Measurements from ENCODE around the gene OR10G6. TPM values are rescaled to one million over a fixed set of nuclear protein-coding genes. Genes with fewer than 3 reads are reported as not detected.

The OR10G6 gene
- total and polyA plus RNA-seq, 2 of the 8 experiments (the other 6 are each of a cell fraction or from before 2014, with no cell fraction given), result not detected

DNA sequence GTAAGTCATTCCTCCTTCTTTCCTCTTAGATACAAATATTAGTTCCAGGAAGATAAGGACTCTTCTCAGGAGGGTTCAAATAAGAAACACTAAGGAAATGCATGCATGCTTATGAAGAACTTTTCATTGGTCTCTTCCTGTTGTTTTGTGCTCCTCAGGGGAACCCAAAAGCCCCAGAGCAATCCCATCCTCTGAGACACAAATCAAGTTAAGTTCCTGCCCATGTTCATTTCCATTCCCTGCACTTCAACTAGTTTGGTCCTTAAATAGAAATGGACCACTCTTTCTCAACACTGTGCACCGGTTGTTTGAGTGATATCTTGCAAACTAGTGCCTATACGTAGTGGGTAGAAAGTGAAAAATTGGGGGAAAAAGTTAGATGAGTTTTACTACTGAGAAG lies 17.7 kb upstream of the OR10G6 start, which contains the start of gene OR10G4:
Gene OR10G4, plus strand, starts transcription at position 301 of the 400 bp plus-strand sequence. CDS start 2,578 bp downstream, outside the sequence.
- POLR2A ChIA-PET (ENCODE audit: partially characterized antibody), result no interaction called here
- no peak for DNase-seq (ENCODE audit: low read depth in 1 of 2, low spot score in 2 of 2)
- Histone ChIP-seq H3K14ac (ENCODE audit: insufficient read length) (no peak within 1 kb of the TSS), H4K5ac (ENCODE audit: insufficient read length, low read depth, low read length) (no peak within 1 kb of the TSS), H3K23ac (ENCODE audit: insufficient read length) (no peak within 1 kb of the TSS), H3K18ac (ENCODE audit: extremely low read depth, low read length) (no peak within 1 kb of the TSS), H4K8ac (ENCODE audit: extremely low read depth, insufficient read depth, low read length) (no peak within 1 kb of the TSS), H3K4me1 (replicated peaks in 1 of 4; ENCODE audit: control insufficient read depth in 3 of 4, insufficient read depth in 4 of 4, low read length in 3 of 4) (no peaks in the 10 kb centered on the region), H3K9me3 (ENCODE audit: insufficient read depth in 2 of 2, low read depth in 1 of 2, low read length in 1 of 2) (no peaks in the 10 kb centered on the region), H2AK5ac (ENCODE audit: low read depth, low read length) (no peak within 1 kb of the TSS), H3K79me1 (ENCODE audit: low read depth, low read length) (no peaks in the 10 kb centered on the region), H3K56ac (replicated peaks; ENCODE audit: insufficient read length, low read depth, low read length) (no peak within 1 kb of the TSS), H3K36me3 (ENCODE audit: control insufficient read depth in 2 of 4, insufficient read depth in 4 of 4, low read length in 3 of 4) (no peaks in the 10 kb centered on the region), H2BK5ac (ENCODE audit: low read depth, low read length) (no peak within 1 kb of the TSS), H3K27me3 (replicated peaks in 1 of 4; ENCODE audit: control insufficient read depth in 3 of 4, extremely low read depth in 1 of 4, insufficient read depth in 3 of 4, low read length in 3 of 4) (no peaks in the 10 kb centered on the region), H3K79me2 (ENCODE audit: control insufficient read depth in 1 of 2, insufficient read depth in 2 of 2, low read length in 2 of 2) (no peaks in the 10 kb centered on the region), H3K9ac (replicated peaks in 1 of 4; ENCODE audit: extremely low read depth in 1 of 4, low read depth in 3 of 4, low read length in 3 of 4) (no peak within 1 kb of the TSS), H3K4ac (replicated peaks; ENCODE audit: insufficient read length, low read depth, low read length) (no peak within 1 kb of the TSS), H2BK120ac (replicated peaks; ENCODE audit: low read depth, low read length) (no peak within 1 kb of the TSS), H3K23me2 (ENCODE audit: low read depth, low read length) (no peaks in the 10 kb centered on the region), H3K27ac (ENCODE audit: low read depth, low read length) (no peak within 1 kb of the TSS), H3K4me2 (ENCODE audit: insufficient read depth in 1 of 2, low read depth in 2 of 2, low read length in 2 of 2) (no peak within 1 kb of the TSS), H4K20me1 (replicated peaks in 1 of 2; ENCODE audit: control insufficient read depth in 1 of 2, insufficient read depth in 2 of 2, low read length in 2 of 2) (no peaks in the 10 kb centered on the region), H3K4me3 (ENCODE audit: extremely low read depth in 1 of 4, insufficient read depth in 2 of 4, low read depth in 3 of 4, low read length in 4 of 4) (no peak within 1 kb of the TSS), H2BK15ac (ENCODE audit: low read length) (no peak within 1 kb of the TSS), H2BK12ac (ENCODE audit: low read depth, low read length) (no peak within 1 kb of the TSS), H2BK20ac (ENCODE audit: low read length) (no peak within 1 kb of the TSS), H4K91ac (replicated peaks; ENCODE audit: insufficient read length, low read length) (no peak within 1 kb of the TSS), H2AFZ (ENCODE audit: low read length) (peak within 1 kb of the TSS; percentile 61; the same call in 1 of the 2 replicates)
- CTCF ChIA-PET (ENCODE audit: partially characterized antibody), result no interaction called here
- no peak for FAIRE-seq
- WGBS, 2 experiments (ENCODE audit: extremely low coverage in 1 of 2, insufficient coverage in 1 of 2, insufficient read length in 1 of 2, insufficient replicate concordance in 2 of 2, low coverage in 1 of 2, low lambda C conversion rate in 2 of 2, missing lambda C conversion rate in 1 of 2), result 90% methylated on average over 2 of the region's 2 CpGs; no CpG with 5 or more reads in 1 of the 2 experiments
- TF ChIP-seq, protein P1, sequence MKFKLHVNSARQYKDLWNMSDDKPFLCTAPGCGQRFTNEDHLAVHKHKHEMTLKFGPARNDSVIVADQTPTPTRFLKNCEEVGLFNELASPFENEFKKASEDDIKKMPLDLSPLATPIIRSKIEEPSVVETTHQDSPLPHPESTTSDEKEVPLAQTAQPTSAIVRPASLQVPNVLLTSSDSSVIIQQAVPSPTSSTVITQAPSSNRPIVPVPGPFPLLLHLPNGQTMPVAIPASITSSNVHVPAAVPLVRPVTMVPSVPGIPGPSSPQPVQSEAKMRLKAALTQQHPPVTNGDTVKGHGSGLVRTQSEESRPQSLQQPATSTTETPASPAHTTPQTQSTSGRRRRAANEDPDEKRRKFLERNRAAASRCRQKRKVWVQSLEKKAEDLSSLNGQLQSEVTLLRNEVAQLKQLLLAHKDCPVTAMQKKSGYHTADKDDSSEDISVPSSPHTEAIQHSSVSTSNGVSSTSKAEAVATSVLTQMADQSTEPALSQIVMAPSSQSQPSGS (IDR thresholded peaks at IDR 0.05; ENCODE audit: low read length), result no peak
- TF ChIP-seq TBP (IDR thresholded peaks at IDR 0.05; ENCODE audit: low read depth, low read length) (no peak), SIN3A (conservative IDR thresholded peaks at IDR 0.05 in 1 of 2, IDR thresholded peaks at IDR 0.05 in 1 of 2; ENCODE audit: low read depth in 1 of 2, low read length in 2 of 2) (no peak), CBX8 (IDR thresholded peaks at IDR 0.05; ENCODE audit: borderline replicate concordance, low read depth, low read length) (no peak), HDAC2 (IDR thresholded peaks at IDR 0.05; ENCODE audit: borderline replicate concordance in 1 of 2, low read depth in 2 of 2, low read length in 2 of 2) (no peak), CTBP2 (IDR thresholded peaks at IDR 0.05; ENCODE audit: borderline replicate concordance, insufficient read depth, insufficient read length, low read length) (no peak), GTF2F1 (IDR thresholded peaks at IDR 0.05; ENCODE audit: borderline replicate concordance, low read depth, low read length) (no peak), BCL11A (IDR thresholded peaks at IDR 0.05; ENCODE audit: low read depth in 2 of 2, low read length in 2 of 2) (no peak), SRF (IDR thresholded peaks at IDR 0.05; ENCODE audit: low read depth, low read length) (no peak), EP300 (IDR thresholded peaks at IDR 0.05; ENCODE audit: borderline replicate concordance in 1 of 2, low read depth in 2 of 2, low read length in 2 of 2) (no peak)
